ENCODE results near the gene MYO3B. TPM values are rescaled to one million over a fixed set of nuclear protein-coding genes. Genes with fewer than 3 reads are reported as not detected.

The MYO3B gene
- total RNA-seq, 4 donors from 2014 or later: not detected

DNA sequence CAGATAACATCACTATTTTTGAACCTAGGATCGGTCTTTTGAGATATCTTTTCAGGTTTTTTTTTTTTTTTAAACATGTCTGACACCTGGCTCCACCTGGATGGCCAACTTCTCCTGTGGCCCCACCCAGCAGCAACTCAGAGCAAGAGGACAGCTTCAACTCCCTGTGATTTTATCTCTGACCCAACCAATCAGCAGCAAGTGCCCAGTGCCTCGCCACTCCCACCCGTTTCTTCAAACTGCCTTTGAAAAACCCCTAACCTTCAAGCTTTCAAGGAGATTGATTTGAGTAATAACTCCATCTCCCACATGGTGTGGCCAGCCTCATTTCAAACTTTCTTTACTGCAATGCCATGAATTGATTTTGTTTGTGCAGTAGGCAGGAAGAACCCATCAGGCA, 19.0 kb downstream of the MYO3B start:
- ATAC-seq (ENCODE audit: low FRiP score) (no peak), DNase-seq (ENCODE audit: low spot score) (no peak)
- TF ChIP-seq, protein P1, sequence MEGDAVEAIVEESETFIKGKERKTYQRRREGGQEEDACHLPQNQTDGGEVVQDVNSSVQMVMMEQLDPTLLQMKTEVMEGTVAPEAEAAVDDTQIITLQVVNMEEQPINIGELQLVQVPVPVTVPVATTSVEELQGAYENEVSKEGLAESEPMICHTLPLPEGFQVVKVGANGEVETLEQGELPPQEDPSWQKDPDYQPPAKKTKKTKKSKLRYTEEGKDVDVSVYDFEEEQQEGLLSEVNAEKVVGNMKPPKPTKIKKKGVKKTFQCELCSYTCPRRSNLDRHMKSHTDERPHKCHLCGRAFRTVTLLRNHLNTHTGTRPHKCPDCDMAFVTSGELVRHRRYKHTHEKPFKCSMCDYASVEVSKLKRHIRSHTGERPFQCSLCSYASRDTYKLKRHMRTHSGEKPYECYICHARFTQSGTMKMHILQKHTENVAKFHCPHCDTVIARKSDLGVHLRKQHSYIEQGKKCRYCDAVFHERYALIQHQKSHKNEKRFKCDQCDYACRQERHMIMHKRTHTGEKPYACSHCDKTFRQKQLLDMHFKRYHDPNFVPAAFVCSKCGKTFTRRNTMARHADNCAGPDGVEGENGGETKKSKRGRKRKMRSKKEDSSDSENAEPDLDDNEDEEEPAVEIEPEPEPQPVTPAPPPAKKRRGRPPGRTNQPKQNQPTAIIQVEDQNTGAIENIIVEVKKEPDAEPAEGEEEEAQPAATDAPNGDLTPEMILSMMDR (IDR thresholded peaks at IDR 0.05): no peak

DNA sequence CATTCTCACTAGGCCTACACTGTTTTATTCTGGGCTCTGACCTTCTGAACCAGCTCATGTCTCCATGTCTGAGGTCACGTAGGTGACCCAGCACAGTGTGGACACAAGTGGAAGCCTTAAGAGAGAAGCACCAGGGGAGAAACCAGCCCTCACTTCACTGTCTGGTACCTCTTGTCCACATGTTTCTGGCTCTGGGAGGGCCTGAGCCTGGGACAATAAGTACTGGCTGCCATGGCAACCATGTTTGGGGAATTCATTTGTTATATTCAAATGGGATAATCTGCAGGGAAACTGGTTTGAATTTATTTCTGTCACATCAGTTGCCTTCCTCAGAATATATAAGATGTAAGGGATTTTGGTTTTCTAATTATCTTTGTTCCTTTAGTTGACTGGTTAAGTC, 23.3 kb downstream of the MYO3B start:
- no peak for DNase-seq (ENCODE audit: low spot score)
- ATAC-seq (ENCODE audit: low FRiP score): no peak
- TF ChIP-seq, protein P1 (IDR thresholded peaks at IDR 0.05): no peak

DNA sequence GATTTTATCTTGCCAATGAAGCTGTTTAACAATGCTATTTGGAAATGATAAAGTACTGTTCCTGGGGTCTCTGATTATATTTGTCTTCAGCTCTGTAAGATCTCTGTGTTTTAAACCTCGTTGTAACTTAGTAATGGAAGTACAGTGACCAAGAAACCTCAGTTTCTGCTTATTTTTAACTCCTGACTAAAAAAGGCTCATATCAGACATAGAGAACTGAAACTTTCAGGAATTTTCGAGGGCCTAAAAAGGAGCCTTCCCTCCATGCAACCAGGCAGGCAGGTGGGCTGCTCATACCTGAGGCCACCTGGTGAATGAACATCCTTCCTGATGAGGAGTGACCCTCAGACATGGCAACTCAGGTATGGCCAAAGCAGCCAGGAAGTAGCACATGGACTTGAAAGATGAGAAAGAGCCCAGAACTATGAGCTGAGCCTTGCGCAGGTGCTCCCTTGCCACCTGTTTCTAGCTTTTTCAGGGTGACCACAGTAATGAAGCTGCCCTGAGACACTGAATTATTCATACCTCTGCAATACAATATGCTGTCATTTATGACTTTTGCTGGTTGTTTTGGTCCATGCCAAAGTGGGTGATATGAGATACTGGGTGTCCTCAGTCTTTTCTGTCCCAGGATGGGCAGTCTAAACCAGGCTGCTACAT, 23.9 kb downstream of the MYO3B start:
- ATAC-seq (ENCODE audit: low FRiP score): no peak
- DNase-seq (ENCODE audit: low spot score): no peak
- TF ChIP-seq, protein P1 (IDR thresholded peaks at IDR 0.05): no peak

DNA sequence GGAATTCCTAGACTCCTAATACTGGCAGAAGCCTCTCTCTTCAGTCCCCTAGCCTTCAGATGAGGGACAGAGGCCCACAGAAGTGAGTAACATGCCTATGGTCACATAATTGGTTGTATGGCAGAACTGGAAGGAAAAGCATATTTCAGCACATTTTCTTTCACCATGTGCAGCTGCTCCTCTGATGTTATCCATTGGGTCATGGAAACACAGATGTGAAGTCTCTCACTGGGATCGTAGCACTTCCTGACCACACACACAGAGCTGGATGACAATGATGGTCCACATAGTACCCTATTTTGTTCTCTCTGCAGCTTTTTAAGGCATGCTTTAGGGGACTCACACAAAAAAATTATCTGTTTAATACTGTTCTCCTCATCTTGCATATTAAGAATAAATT, 24.5 kb downstream of the MYO3B start:
- TF ChIP-seq, protein P1 (IDR thresholded peaks at IDR 0.05): no peak
- no peak for DNase-seq (ENCODE audit: low spot score)
- ATAC-seq (ENCODE audit: low FRiP score): no peak

DNA sequence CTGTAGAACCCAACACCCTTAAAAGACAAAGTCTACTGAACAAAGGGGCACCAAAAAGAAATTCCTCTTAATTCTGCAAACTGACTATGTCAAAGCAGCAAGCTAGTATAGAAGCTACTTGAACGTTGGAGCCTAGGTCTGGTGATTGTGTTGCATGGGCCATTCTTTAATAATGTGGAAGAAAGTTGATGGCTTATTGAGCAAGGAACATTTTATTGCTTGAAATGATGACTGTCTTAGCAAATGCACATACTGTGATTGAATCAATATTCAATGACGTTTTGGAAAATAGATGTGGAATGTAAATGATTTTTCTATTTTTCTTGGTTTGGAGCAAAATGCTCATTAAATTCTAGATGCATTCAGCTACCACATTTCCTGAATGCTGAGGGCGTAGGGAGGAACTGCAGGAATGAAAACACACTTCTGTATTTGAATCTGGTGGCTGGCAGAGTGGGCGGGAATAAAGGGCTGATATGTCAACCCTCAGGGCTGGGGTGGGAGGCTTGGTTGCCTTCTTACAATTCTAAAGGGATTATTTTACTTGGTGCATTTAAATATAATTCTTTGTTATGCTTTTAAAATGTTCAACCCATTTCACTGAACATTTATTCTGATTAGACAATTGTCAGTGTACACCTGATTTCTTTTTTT, 26.5 kb downstream of the MYO3B start:
- DNase-seq (ENCODE audit: low spot score): no peak
- ATAC-seq (ENCODE audit: low FRiP score): no peak

DNA sequence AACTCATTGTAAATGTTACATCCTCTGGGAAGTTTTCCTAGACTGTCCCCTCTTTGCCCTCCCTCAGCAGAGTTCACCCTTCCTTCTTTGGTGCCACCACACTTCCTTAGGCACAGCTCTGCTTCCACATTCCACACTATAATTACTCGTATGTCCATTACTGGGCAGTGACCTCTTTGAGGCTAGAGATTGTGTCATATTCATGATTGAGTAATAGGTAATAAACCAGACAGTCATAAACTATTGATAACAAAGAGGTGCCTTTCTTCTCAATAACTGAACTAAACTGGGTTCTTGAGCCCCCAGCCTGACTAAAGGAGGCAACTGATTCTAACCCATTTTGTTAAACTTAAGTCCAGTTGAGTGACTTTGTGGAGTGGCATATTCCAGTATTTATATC, 28.3 kb downstream of the MYO3B start:
- ATAC-seq (ENCODE audit: low FRiP score) (no peak), DNase-seq (ENCODE audit: low spot score) (no peak)
- TF ChIP-seq, protein P1 (IDR thresholded peaks at IDR 0.05): no peak

More for the DNA sequence above, 26.5 kb downstream of the MYO3B start:
- TF ChIP-seq, protein P1 (IDR thresholded peaks at IDR 0.05): no peak
